GM19438 (cell line): ENCODE results near the gene CTNND2.

Source experiments
- ATAC-seq: cut with Tn5 transposase; IDR thresholded peaks from one replicate; pipeline ENCODE4 v1.9.1; 2021; ENCODE audit warnings: low read depth; ENCODE audit not compliant: unreplicated experiment

The CTNND2 gene

GRCh38 chr5:11790201-11790600 is 114.0 kb downstream of the CTNND2 start:
- ATAC-seq = no peak

DNA sequence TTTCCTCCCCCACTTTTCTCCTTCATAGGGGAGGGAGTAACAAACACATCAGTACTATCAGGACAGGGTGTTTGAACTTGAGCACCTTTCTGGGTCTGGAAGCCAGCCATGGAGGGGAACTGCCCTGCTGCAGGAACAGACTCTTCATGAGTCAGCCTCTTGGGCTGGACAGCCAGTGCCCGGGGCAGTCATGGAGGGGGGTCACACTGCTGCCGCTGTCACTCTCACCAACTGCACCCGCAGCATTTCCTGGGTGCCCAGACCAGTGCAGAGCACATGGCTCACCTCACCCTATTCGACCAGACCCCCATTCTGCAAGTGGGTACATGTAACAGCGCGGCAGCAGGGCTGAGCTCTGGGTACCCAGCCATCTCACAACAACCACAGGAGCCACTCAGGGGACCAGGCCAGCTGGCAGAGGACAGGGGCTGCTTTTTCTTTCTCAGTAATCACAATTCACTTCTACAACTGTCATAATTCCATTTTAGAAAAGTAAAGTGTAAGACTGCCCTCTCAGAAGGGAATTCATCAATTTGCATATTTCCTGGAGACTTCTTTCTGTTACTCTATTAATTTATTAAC is 118.4 kb downstream of the CTNND2 start:
- ATAC-seq = no peak

DNA sequence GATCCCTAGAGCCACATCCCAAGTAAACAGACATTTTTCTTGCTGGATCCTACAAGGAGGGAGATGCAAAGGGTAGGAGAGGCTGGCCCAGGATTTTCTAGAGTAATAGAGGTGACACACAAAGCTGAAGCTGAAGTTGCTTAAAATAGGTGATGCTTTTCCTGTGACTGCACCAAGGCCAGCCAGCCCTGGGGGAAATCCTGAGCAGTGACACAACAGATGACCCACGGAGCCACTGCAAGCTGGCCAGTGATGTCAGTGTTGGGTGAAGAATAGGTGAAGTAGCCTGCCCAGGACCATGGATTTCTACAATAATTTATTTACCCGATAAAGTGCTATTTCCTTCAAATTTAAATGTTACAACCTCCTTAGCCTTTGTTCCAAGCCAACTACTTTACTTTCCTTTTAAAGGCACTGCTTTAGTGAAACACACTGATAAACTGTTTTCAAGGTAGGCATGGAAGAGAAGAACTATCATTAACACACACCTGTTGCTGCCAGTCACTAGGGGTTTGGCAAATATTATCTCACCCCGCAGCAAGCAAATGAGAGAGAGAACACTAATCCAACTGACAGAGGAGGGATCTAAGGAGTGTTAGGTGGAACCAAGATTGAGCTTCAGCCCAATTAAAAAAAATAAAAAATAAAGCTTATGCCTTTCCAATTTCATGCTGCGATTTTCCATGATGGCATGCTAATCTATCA is 123.5 kb downstream of the CTNND2 start:
- ATAC-seq = no peak

DNA sequence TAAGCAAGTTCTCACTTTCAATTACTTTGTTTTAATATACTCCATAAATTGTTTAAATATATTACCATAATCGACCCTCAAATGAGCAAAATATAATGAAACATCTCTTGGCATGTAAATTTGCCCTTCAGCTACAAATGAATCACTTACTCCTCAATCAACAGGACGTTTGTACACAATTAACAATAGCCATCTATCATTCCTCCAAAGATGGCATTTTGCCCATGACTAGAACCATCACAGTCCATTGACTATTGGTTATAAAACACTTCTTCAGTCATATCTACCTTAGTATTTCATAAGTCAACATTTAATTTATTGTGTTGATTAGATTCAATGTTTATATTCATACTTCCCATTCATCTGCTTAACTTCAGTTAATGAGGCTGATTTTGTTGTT is 127.2 kb downstream of the CTNND2 start:
- no peak for ATAC-seq

DNA sequence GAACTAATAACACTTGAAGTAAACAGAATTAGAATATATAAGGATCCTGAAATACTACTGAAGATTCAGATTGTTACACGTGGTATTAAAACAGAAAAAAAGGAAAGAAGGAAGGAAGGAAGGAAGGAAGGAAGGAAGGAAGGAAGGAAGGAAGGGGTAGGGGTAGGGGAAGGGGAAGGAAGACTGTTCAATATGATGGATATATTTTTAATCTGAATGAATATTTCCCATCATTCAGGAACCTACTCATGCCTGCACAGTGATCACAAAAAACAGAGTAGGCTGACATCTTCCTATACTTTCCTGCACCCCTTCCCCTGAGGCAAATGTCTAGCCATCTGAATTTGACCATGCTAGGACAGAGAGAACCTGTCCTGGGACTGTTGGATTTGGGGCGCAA is 133.9 kb downstream of the CTNND2 start:
- no peak for ATAC-seq

GRCh38 chr5:11760934-11761603 is 143.2 kb downstream of the CTNND2 start:
- no peak for ATAC-seq

DNA sequence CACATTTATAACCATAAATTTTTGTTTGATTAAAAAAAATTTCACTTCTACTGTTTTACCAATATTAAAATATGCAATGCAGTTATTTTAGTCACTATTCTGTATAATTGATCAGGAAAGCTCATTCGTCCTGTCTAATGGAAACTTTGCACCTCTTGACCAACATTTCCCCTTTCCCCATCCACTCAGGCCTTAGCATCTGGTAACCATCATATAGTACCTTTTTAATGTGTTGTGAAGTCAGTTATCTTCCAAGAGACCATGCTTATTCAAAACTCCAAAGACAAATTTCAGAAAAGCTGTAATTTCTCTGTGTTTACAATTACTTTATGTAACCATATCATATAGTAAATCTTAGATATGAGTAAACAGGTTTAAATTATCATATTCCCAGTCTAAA is 145.9 kb downstream of the CTNND2 start:
- ATAC-seq = no peak

- ATAC-seq = no peak
Observed at GRCh38 chr5:11757661-11758060, 146.6 kb downstream of the CTNND2 start.

- ATAC-seq = no peak
Observed at GRCh38 chr5:11737010-11737409, 167.2 kb downstream of the CTNND2 start.

DNA sequence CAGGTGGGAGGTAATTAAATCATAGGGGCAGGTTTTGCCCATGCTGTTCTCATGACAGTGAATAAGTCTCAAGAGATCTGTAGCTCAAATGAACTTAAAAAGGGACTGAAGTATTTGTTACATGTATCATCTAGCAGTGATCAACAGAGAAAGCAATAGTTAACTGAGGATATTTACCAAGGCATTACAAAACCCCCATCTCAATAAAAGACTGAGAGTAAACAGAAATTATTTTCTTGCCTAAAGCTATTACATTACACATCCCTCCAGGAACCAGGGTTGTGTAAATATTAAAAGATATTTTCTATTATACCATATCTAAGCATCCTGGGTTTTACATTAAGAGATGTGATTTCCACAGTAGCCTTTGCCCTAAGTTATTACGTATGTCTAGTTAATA is 169.9 kb downstream of the CTNND2 start:
- no peak for ATAC-seq

DNA sequence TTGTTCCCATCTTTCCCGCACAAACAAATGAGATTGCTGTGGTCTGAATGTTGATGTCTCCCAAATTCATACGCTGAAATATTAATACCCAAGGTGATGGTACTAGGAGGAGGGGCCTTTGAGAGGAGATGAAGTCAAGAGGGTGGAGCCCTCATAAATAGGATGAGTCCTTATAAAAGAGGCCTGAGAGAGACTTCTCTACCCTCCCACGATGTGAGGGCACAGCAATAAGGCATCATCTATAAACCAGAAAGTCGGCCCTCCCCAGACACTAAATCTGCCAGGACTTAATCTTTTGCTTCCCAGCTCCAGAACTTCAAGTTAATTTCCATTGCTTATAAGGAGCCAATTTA is 170.4 kb downstream of the CTNND2 start:
- no peak for ATAC-seq

GRCh38 chr5:11733185-11733839 is 170.9 kb downstream of the CTNND2 start:
- ATAC-seq = no peak

GRCh38 chr5:11724940-11725339 is 179.3 kb downstream of the CTNND2 start:
- no peak for ATAC-seq

- ATAC-seq = no peak
Observed at GRCh38 chr5:11719888-11720481, 184.3 kb downstream of the CTNND2 start.

- ATAC-seq = no peak
Observed at GRCh38 chr5:11715461-11716196, 188.6 kb downstream of the CTNND2 start.

- no peak for ATAC-seq
Observed at GRCh38 chr5:11711932-11712331, 192.3 kb downstream of the CTNND2 start.

- no peak for ATAC-seq
Observed at GRCh38 chr5:11709021-11709420, 195.2 kb downstream of the CTNND2 start.

DNA sequence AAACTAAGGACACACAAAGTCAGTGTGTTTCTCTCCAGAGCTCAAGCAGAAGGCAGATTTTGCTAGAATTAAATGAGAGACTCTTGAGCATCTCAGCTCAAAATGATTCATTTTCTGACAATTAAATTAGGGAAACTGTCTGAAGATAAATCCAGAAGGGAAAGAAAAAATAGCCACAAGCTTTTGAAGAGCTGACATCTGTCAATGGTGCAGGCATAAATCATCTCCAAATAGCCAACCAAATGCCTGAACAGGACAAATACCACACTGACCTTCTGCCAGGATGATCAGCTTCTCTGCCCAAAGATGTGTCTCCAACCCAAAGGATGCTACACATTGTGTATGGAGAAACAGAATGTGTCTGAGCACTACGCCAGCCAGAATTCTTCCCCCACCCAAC is 199.3 kb downstream of the CTNND2 start:
- no peak for ATAC-seq

GRCh38 chr5:11700391-11700790 is 203.9 kb downstream of the CTNND2 start:
- ATAC-seq = no peak

DNA sequence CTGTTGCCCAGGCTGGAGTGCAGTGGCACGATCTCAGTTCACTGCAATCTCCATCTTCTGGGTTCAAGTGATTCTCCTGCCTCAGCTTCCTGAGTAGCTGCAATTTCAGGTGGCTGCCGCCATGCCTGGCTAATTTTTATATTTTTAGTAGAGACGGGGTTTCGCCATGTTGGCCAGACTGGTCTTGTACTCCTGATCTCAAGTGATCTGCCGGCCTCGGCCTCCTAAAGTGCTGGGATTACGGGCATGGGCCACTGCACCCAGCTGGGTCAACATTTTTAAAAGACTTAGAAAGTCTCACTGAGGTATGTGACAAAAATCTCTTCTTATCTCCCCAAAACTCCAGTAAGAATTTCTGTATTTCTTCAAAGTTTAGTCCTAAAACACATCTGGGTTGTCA is 211.6 kb downstream of the CTNND2 start:
- no peak for ATAC-seq

- ATAC-seq = no peak
Observed at GRCh38 chr5:11687498-11687897, 216.7 kb downstream of the CTNND2 start.
